Tibial nerve (tissue), 4 donors: ENCODE results near the gene SNN.

Source experiments
- CTCF ChIP-seq, 5 experiments: fragments of 200-600 bp in 3 of 5; fragments of 450-650 bp in 2 of 5; sonication (generic) in 3 of 5; IDR thresholded peaks; one replicate each; pipeline ENCODE4 v1.5.1; 2016 to 2019; ENCODE audit warnings: antibody characterized with exemption in 5 of 5, mild to moderate bottlenecking in 3 of 5, moderate library complexity in 2 of 5
- EP300 ChIP-seq, 2 donors: sonication (generic); formaldehyde crosslinking; IDR thresholded peaks; one replicate each; pipeline ENCODE4 v1.6.1; 2017; ENCODE audit warnings: antibody characterized with exemption in 2 of 2, mild to moderate bottlenecking in 1 of 2
- POLR2A ChIP-seq, 2 donors: fragments of 450-650 bp; IDR thresholded peaks; one replicate each; pipeline ENCODE4 v1.6.1; 2017; ENCODE audit warnings: antibody characterized with exemption in 2 of 2, mild to moderate bottlenecking in 2 of 2, moderate library complexity in 2 of 2

- TF ChIP-seq CTCF (IDR thresholded peaks at IDR 0.05): no peak
- TF ChIP-seq POLR2A (IDR thresholded peaks at IDR 0.05): no peak
- no peak for TF ChIP-seq EP300 (IDR thresholded peaks at IDR 0.05)
Observed at GRCh38 chr16:11692651-11693050, 24.4 kb downstream of the SNN start.
